NCI-H128 (cell line): ENCODE measurements around the gene YAP1.

Experiments
- DNase-seq: peaks from one replicate; lab custom pipeline; 2025; ENCODE audit not compliant: unreplicated experiment; lab: John Stamatoyannopoulos, UW

The YAP1 gene

DNA sequence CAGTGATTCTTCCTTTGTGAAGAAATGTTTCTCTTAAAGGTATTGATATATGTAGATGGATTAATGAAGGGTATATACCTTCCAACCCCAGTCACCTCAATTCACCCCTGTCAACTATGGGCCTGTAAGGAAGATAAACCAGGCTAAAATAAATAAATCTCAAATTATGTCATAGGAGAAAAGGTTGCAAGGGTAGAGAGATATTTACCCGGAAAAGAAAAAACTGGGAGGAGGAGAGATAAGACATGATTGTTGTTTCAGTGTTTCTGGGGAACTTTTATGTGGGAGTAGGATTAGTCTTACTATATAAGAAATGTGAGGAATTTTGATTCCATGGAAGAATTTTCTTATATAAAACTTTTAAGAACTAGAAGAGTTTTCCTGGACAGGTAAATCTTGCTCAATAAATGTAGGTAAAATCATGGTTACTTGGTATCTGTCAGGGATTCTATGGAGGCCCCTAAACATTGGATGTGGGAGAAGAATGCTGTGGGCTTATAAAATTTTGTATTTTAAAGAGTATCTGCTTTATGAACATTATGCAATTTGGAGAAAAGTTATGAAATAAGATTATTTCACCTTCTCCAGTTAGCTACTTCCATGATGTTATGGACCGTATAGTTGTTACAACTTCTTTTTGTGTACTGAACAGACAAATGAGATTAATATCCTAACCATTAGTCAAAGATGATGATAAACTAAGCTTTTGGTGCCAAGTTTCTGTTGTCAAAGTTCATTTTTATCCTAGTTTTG lies 6.4 kb downstream of the YAP1 start:
- no peak for DNase-seq

GRCh38 chr11:102117472-102118113 lies 7.3 kb downstream of the YAP1 start:
- DNase-seq: no peak

DNA sequence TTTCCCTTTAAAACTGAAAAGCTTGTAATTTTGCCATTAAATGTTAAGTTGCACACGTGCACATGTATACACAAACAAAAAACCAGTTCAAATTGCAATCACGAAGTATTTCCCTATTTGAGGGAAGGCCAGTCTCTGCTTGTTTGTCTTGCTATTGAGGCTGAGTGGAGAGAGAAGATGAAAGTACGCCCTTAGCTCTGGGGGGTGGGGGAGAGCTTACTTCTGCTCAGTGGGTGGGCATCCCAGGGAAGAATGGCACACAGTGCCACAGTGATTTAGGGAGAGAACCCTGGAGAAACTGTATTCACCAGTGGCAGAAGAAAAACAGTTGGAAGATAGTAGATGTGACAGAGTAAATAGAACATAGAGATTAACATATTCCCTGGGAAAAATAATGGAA lies 8.7 kb downstream of the YAP1 start:
- DNase-seq: no peak

GRCh38 chr11:102119997-102120396 lies 9.8 kb downstream of the YAP1 start:
- DNase-seq: no peak

- no peak for DNase-seq
Measured at GRCh38 chr11:102120437-102120973, 10.3 kb downstream of the YAP1 start.

DNA sequence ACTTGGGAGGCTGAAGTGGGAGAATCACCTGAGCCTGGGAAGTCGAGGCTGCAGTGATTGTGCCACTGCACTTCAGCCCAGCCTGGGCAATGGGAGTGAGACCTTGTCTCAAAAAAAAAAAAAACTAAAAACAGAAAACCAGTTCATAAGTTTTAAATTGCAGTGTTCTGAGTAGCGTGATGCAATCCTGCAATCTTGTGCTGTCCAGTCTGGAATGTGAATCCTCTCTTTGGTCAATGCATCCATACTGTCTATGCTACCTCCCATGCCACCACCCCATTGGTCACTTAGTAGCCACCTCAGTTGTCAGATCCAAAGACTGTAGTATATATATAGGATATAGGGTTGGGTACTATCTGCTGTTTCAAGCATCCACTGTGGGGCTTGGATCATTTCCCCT lies 11.1 kb downstream of the YAP1 start:
- no peak for DNase-seq

GRCh38 chr11:102134597-102134996 lies 24.4 kb downstream of the YAP1 start:
- DNase-seq: no peak

DNA sequence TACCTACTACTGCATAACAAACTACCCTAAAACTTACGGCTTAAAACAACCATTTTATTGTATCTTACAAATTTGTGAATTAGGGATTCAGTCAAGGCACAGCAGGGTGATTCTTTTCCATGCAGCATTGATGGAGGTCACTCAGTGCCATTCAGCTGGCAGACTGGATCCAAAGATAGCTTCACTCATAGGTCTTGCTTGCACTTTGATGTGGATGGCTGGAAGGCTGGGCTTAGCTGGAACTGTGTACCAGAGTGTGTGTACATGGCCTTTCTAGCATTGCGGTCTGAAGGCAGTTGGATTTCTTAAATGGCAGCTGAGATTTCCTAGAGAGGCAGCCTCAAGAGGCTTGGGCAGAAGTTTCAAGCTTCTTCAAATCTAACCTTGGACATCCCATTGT lies 25.0 kb downstream of the YAP1 start:
- DNase-seq: no peak

DNA sequence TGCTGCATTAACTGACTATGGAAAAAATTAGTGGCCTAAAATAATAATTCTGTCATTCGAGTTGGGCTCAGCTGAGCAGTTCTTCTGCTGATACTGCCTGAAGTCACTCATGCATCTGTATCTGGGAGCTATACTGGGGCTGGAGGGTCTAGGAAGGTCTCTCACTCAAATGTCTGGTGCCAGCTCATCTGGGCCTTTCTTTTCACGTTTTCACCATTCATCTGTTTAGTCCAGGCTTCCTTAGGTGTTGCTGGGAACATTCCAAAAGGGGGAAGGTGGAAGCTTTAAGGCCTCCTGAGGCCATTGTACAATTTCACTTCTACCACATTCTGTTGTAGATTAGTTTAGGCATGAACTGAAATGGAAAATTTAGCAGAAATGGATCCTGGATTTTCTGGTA lies 28.0 kb downstream of the YAP1 start:
- no peak for DNase-seq

DNA sequence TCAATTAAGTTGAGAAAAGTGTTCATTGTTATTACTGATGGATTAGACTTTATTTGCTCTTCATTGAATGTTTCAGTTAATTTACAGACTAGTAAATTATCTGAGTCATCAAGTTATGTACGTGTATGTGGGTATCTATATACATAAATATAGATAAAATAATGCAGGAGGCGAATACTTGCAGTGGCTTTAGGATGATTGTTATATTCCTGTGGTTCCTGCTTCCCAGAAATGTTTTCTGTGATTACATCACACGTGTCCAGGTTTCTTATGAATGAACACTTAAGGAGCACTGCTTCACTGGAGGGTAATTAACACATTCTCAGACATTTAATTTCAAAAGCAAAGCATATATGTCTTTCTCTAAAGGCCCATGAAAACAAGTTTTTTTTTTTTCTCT lies 28.4 kb downstream of the YAP1 start:
- no peak for DNase-seq

GRCh38 chr11:102139081-102139498 lies 28.8 kb downstream of the YAP1 start:
- no peak for DNase-seq

DNA sequence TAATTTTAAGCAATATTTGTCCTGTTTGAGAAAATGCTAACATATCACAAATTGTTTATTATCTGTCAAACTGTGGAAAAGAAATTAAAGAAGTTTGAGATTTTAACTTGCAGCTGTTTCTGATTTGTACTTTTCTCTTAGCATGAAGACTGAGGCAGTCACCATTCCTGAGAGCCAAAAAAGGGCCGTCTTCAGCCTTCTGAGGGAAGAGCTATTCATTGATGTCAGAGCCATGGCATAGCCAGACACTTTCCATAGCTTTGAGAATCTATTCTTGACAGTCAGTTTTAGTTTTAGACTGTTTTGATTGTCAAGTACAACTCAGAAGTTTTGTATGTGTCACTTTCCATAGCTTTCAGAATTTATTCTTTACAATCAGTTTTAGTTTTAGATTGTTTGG lies 32.1 kb downstream of the YAP1 start:
- no peak for DNase-seq

DNA sequence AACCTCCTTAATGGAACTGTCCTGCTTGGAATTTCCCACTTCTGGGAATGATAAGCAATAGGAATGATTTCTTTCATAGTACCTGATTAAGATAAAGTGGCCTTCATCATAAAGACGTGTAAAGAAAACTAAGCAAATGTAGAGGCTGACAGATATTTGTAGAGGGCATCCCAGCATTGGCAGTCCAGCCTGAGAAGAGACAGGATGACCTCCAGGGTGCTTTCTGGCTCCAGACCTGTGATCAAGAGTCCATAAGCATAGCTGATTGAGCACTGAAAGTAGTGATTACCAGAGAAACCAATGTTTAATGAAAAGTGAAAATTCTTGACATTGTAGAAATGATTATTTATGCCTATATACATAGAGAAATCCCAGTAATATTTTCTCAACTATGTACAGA lies 33.6 kb downstream of the YAP1 start:
- DNase-seq: no peak

DNA sequence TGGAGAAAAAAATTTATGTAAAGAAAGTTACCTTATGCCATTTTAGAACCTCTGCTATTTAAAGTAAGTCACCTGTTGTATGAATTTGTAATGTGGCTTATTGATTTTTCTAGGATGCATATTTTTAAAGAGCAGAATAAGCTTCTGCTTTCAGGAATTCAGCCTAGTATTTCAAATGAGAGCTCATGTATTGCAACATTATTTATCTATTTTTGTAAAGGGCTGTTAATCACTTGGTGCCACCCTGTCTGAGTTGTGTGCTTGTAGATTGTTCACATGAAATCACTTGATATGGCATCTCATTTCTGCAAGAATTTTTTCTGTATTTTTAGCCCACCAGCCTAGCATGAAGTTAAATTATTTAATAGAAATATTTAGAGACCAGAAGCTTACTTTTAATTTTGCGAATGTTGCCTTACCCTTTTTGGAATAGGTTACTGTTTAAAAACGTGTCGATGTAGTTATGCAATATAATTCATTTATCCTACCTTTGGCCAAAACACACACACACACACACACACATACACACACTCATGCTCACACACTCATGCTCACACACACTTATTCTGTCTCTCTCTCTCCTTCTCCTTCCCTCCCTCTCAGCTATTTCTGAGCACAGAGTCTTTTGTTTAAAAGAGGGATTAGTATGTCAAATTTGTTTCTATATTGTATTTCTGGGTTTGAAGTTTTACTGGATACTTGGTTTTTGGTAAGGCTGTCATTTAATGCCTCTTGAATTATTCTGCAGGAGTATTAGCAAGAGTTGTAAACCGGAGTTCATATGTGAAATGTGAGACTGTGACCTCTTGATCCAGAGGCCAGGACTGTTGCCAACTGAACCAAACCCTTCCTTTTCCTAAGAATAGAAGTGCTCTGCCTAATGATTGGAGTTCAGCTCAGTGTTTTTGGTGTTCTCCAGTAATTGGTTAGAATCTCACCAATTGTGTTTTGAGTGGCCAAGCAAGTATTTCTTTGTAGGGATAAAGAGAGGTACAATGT lies 34.4 kb downstream of the YAP1 start:
- no peak for DNase-seq

- DNase-seq: no peak
Measured at GRCh38 chr11:102147015-102147414, 36.8 kb downstream of the YAP1 start.

GRCh38 chr11:102147632-102148031 lies 37.4 kb downstream of the YAP1 start:
- no peak for DNase-seq

DNA sequence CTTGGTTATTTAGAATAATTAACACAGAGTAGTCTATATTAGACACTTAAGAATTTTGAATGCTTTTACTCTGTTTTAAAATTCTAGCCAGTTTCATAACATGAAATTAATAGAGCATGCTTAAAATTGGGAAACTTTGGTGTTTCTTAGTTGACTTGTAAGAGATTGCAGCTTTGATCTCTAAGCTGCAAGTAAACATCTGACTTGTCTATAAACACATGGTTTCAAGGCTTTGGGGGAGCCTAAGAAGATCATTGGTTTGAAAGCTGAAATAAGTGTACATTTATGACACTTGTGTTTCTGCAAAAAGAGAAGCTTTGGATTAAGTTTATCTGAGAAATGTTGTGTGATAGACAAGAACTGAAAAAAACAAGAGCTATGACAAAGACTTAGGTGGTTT lies 37.8 kb downstream of the YAP1 start:
- DNase-seq: no peak

- no peak for DNase-seq
Measured at GRCh38 chr11:102151784-102152525, 41.7 kb downstream of the YAP1 start.

DNA sequence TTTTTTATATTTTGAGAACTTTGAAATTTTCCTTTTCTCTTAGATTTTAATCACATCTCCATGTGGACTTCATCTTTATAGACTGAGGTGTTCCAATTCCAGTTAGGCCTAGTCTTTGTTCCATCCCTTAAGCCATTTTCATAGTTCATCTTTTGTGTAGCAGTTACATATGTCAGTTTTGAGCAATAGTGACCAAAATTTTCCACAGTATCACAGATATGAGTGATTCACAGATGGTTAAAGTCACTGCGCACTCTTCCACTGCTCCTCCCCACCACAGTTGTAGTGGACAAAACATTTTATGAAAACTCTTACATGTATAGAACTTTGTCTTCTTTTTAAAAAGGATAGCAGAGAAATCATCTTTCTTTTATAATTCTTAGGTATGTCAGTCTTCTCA lies 42.8 kb downstream of the YAP1 start:
- no peak for DNase-seq

DNA sequence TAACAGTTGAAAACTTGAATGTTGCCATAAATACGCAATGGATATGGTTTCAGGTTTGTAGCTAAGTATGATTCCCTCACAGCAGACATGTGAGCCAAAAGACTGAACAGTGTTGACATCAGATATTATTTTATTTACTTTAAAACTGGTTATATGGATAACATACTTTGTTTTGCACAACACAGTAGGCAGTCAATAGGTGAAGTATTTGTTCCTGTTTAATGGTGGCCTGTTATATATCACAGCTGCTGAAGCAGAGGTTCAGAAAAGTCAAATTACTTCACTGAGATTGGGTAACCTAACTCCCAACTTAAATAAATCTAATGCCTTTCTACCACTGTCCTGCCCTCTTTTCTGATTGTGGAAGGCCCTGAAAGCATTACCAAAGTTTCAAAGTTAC lies 44.6 kb downstream of the YAP1 start:
- no peak for DNase-seq

DNA sequence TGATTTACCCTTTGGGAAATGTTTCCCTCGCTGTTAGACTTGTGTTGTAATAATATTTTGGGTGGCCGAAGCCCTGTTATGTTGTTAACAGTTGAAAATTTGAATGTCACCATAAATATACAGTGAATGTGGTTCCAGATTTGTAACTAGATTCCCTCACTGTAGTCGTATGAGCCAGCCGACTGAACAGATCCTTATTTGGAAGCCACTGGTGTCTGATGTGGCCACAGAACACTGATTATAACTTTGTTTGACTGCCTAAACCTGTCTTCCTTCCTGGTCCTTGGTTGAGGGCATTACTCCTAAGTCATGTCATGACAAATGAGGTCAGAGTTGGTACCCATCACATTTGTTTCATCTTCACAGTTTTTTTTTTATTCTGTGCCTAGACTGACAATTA lies 45.4 kb downstream of the YAP1 start:
- no peak for DNase-seq
